GM21576 (cell line): ENCODE measurements around the gene LRRC17.
"Not testable (repeated sequence)": the region's sequence is repeated elsewhere in the genome, so short reads cannot be mapped to it uniquely, and the experiment has no call there.

Source experiments
- ATAC-seq: cut with Tn5 transposase; IDR thresholded peaks from one replicate; pipeline ENCODE4 v1.9.1; 2021; ENCODE audit warnings: mild to moderate bottlenecking, moderate library complexity; ENCODE audit not compliant: unreplicated experiment

The LRRC17 gene

GRCh38 chr7:102935450-102936115 is 22.8 kb downstream of the LRRC17 start:
- ATAC-seq: no peak

GRCh38 chr7:102938679-102939078 is 25.9 kb downstream of the LRRC17 start:
- no peak for ATAC-seq

- ATAC-seq: no peak
Measured at GRCh38 chr7:102942181-102942866, 29.5 kb downstream of the LRRC17 start.

- ATAC-seq: no peak
Measured at GRCh38 chr7:102942868-102943267, 30.1 kb downstream of the LRRC17 start.

- ATAC-seq: no peak
Measured at GRCh38 chr7:102943423-102944169, 30.8 kb downstream of the LRRC17 start.

GRCh38 chr7:102944241-102944640 is 31.4 kb downstream of the LRRC17 start:
- ATAC-seq: no peak

- ATAC-seq: no peak
Measured at GRCh38 chr7:102951839-102952238, 39.0 kb downstream of the LRRC17 start.

- no peak for ATAC-seq
Measured at GRCh38 chr7:102953406-102953805, 40.6 kb downstream of the LRRC17 start.

- not testable (repeated sequence) for ATAC-seq
Measured at GRCh38 chr7:102954359-102954758, 41.6 kb downstream of the LRRC17 start.

GRCh38 chr7:102958004-102958403 is 45.2 kb downstream of the LRRC17 start:
- not testable (repeated sequence) for ATAC-seq

GRCh38 chr7:102961993-102962392 is 49.2 kb downstream of the LRRC17 start:
- ATAC-seq: not testable (repeated sequence)

GRCh38 chr7:102966465-102966864 is 53.7 kb downstream of the LRRC17 start:
- no peak for ATAC-seq

GRCh38 chr7:102967798-102968197 is 55.0 kb downstream of the LRRC17 start:
- no peak for ATAC-seq

- no peak for ATAC-seq
Measured at GRCh38 chr7:102973096-102973802, 60.4 kb downstream of the LRRC17 start.

GRCh38 chr7:102974366-102975236 is 61.8 kb downstream of the LRRC17 start:
- ATAC-seq: no peak

GRCh38 chr7:102975854-102976253 is 63.1 kb downstream of the LRRC17 start:
- no peak for ATAC-seq

- no peak for ATAC-seq
Measured at GRCh38 chr7:102976493-102976892, 63.7 kb downstream of the LRRC17 start.

- not testable (repeated sequence) for ATAC-seq
Measured at GRCh38 chr7:102977586-102977985, 64.8 kb downstream of the LRRC17 start.

GRCh38 chr7:102978284-102978683 is 65.5 kb downstream of the LRRC17 start:
- ATAC-seq: no peak

GRCh38 chr7:102979670-102980069 is 66.9 kb downstream of the LRRC17 start:
- ATAC-seq: no peak
